ENCODE measurements around the gene BOD1L1.
A peak's percentile ranks its signal among the peaks of the same experiment; 100 is the strongest.

The BOD1L1 gene

GRCh38 chr4:13627606-13628311 is at the start of gene BOD1L1:
BOD1L1 (minus strand) TSS chr4:13627725; CDS start chr4:13627587, 138 bp downstream.
- peak; percentile 67 for DNase-seq (ENCODE audit: low read depth)

- DNase-seq (ENCODE audit: low read depth), result no peak
Observed at GRCh38 chr4:13674971-13675370, 47.4 kb upstream of the BOD1L1 start.

- DNase-seq (ENCODE audit: low read depth), result no peak
Observed at GRCh38 chr4:13673167-13673566, 45.6 kb upstream of the BOD1L1 start.

GRCh38 chr4:13670456-13671160 is 43.1 kb upstream of the BOD1L1 start:
- no peak for DNase-seq (ENCODE audit: low read depth)

GRCh38 chr4:13665701-13666660 is 38.5 kb upstream of the BOD1L1 start:
- no peak for DNase-seq (ENCODE audit: low read depth)

- no peak for DNase-seq (ENCODE audit: low read depth)
Observed at GRCh38 chr4:13659341-13660070, 32.0 kb upstream of the BOD1L1 start.

- no peak for DNase-seq (ENCODE audit: low read depth)
Observed at GRCh38 chr4:13656569-13657405, 29.3 kb upstream of the BOD1L1 start.

GRCh38 chr4:13654162-13654797 is 26.8 kb upstream of the BOD1L1 start:
- no peak for DNase-seq (ENCODE audit: low read depth)

GRCh38 chr4:13653766-13654161 is 26.2 kb upstream of the BOD1L1 start:
- DNase-seq (ENCODE audit: low read depth), result no peak

GRCh38 chr4:13647031-13647430 is 19.5 kb upstream of the BOD1L1 start:
- DNase-seq (ENCODE audit: low read depth), result no peak

GRCh38 chr4:13645075-13645474 is 17.6 kb upstream of the BOD1L1 start:
- DNase-seq (ENCODE audit: low read depth), result no peak

GRCh38 chr4:13642170-13642950 is 14.8 kb upstream of the BOD1L1 start:
- DNase-seq (ENCODE audit: low read depth), result no peak

- DNase-seq (ENCODE audit: low read depth), result no peak
Observed at GRCh38 chr4:13641084-13641483, 13.6 kb upstream of the BOD1L1 start.

- no peak for DNase-seq (ENCODE audit: low read depth)
Observed at GRCh38 chr4:13640149-13640940, 12.8 kb upstream of the BOD1L1 start.

GRCh38 chr4:13635286-13635799 is 7.8 kb upstream of the BOD1L1 start:
- DNase-seq (ENCODE audit: low read depth), result peak; percentile 37

GRCh38 chr4:13633671-13634070 is 6.1 kb upstream of the BOD1L1 start:
- DNase-seq (ENCODE audit: low read depth), result no peak

GRCh38 chr4:13627178-13627605 is 333 bp downstream of the BOD1L1 start:
- DNase-seq (ENCODE audit: low read depth), result no peak

- no peak for DNase-seq (ENCODE audit: low read depth)
Observed at GRCh38 chr4:13626492-13627177, 890 bp downstream of the BOD1L1 start.

Data from GM04503 (cell line).